Measurements from ENCODE around the gene BUD13. TPM values are rescaled to one million over a fixed set of nuclear protein-coding genes. Genes with fewer than 3 reads are reported as not detected.

Gene BUD13
- total and polyA plus RNA-seq, 10 of the 15 experiments (the other 5 are each of a cell fraction or from before 2014, with no cell fraction given) = 10.9 to 36.5 (median 24.7) TPM

DNA sequence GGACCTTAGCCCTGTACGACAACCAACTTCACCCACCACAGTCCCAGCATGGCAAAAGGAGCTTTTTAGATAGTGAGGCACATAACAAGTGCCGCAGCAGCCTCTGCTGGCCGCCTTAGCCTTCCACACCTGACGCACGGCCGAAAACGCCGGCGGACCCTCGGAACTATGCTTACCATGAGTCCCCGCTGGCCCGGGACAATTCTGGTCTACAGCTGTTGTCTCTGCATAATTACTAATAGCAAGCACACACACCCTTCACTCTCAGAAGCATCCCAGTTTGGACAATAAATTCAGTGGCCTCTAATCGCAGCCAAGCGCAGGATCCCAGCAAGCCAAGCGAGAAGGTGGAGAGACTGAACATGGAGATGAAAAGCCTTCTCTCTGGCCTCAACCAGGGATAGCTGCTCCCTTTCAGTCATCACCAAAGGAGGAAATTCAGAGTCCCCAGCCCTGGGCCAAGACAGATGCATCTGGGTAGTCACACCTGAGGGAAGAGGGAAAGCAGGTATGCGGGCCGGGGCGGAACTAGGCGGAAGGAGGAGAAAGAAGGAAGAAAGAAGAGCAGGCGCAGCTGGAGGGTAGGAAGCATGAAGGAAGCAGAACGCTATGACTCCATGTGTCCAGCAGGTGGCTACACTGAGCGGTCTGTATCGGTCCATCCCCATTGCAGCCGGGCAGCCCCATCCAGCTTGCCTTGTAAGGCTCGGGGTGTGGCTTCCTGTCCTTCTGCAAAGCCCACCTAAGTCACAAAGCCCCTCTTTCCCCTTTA lies 40.3 kb downstream of the BUD13 start (continued):
- TF ChIP-seq, protein P1, sequence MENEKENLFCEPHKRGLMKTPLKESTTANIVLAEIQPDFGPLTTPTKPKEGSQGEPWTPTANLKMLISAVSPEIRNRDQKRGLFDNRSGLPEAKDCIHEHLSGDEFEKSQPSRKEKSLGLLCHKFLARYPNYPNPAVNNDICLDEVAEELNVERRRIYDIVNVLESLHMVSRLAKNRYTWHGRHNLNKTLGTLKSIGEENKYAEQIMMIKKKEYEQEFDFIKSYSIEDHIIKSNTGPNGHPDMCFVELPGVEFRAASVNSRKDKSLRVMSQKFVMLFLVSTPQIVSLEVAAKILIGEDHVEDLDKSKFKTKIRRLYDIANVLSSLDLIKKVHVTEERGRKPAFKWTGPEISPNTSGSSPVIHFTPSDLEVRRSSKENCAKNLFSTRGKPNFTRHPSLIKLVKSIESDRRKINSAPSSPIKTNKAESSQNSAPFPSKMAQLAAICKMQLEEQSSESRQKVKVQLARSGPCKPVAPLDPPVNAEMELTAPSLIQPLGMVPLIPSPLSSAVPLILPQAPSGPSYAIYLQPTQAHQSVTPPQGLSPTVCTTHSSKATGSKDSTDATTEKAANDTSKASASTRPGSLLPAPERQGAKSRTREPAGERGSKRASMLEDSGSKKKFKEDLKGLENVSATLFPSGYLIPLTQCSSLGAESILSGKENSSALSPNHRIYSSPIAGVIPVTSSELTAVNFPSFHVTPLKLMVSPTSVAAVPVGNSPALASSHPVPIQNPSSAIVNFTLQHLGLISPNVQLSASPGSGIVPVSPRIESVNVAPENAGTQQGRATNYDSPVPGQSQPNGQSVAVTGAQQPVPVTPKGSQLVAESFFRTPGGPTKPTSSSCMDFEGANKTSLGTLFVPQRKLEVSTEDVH (IDR thresholded peaks at IDR 0.05; ENCODE audit: low read depth, partially characterized antibody) = no peak
- TF ChIP-seq MXI1 (IDR thresholded peaks at IDR 0.05; ENCODE audit: low read depth, low read length) = no peak
- TF ChIP-seq ZNF207 (IDR thresholded peaks at IDR 0.05; ENCODE audit: borderline replicate concordance) = no peak
- TF ChIP-seq, protein P2, sequence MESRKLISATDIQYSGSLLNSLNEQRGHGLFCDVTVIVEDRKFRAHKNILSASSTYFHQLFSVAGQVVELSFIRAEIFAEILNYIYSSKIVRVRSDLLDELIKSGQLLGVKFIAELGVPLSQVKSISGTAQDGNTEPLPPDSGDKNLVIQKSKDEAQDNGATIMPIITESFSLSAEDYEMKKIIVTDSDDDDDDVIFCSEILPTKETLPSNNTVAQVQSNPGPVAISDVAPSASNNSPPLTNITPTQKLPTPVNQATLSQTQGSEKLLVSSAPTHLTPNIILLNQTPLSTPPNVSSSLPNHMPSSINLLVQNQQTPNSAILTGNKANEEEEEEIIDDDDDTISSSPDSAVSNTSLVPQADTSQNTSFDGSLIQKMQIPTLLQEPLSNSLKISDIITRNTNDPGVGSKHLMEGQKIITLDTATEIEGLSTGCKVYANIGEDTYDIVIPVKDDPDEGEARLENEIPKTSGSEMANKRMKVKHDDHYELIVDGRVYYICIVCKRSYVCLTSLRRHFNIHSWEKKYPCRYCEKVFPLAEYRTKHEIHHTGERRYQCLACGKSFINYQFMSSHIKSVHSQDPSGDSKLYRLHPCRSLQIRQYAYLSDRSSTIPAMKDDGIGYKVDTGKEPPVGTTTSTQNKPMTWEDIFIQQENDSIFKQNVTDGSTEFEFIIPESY (IDR thresholded peaks at IDR 0.05) = no peak
- TF ChIP-seq ZNF622 (IDR thresholded peaks at IDR 0.05) = no peak
- no peak for TF ChIP-seq RAD51 (IDR thresholded peaks at IDR 0.05)
- TF ChIP-seq, protein P3, sequence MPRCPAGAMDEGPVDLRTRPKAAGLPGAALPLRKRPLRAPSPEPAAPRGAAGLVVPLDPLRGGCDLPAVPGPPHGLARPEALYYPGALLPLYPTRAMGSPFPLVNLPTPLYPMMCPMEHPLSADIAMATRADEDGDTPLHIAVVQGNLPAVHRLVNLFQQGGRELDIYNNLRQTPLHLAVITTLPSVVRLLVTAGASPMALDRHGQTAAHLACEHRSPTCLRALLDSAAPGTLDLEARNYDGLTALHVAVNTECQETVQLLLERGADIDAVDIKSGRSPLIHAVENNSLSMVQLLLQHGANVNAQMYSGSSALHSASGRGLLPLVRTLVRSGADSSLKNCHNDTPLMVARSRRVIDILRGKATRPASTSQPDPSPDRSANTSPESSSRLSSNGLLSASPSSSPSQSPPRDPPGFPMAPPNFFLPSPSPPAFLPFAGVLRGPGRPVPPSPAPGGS (IDR thresholded peaks at IDR 0.05; ENCODE audit: borderline replicate concordance, insufficient read depth, low read depth, low read length, poor library complexity, severe bottlenecking) = no peak
- no peak for TF ChIP-seq SMAD5 (IDR thresholded peaks at IDR 0.05; ENCODE audit: low read depth)
- TF ChIP-seq KAT2A (conservative IDR thresholded peaks at IDR 0.05; ENCODE audit: control insufficient read depth, low read depth, low read length) = no peak
- no peak for TF ChIP-seq NR2C2 (IDR thresholded peaks at IDR 0.05; ENCODE audit: borderline replicate concordance, control insufficient read depth, insufficient read length, low read depth)
- TF ChIP-seq GATAD2B (conservative IDR thresholded peaks at IDR 0.05; ENCODE audit: low read depth) = no peak
- no peak for TF ChIP-seq FOXM1 (IDR thresholded peaks at IDR 0.05; ENCODE audit: low read depth, low read length)
- no peak for TF ChIP-seq SPI1 (IDR thresholded peaks at IDR 0.05; ENCODE audit: borderline replicate concordance, insufficient read depth, low read depth, low read length)
- TF ChIP-seq CHD1 (IDR thresholded peaks at IDR 0.05; ENCODE audit: low read depth, low read length) = no peak
- TF ChIP-seq ZNF217 (IDR thresholded peaks at IDR 0.05) = no peak
- TF ChIP-seq, protein P4, sequence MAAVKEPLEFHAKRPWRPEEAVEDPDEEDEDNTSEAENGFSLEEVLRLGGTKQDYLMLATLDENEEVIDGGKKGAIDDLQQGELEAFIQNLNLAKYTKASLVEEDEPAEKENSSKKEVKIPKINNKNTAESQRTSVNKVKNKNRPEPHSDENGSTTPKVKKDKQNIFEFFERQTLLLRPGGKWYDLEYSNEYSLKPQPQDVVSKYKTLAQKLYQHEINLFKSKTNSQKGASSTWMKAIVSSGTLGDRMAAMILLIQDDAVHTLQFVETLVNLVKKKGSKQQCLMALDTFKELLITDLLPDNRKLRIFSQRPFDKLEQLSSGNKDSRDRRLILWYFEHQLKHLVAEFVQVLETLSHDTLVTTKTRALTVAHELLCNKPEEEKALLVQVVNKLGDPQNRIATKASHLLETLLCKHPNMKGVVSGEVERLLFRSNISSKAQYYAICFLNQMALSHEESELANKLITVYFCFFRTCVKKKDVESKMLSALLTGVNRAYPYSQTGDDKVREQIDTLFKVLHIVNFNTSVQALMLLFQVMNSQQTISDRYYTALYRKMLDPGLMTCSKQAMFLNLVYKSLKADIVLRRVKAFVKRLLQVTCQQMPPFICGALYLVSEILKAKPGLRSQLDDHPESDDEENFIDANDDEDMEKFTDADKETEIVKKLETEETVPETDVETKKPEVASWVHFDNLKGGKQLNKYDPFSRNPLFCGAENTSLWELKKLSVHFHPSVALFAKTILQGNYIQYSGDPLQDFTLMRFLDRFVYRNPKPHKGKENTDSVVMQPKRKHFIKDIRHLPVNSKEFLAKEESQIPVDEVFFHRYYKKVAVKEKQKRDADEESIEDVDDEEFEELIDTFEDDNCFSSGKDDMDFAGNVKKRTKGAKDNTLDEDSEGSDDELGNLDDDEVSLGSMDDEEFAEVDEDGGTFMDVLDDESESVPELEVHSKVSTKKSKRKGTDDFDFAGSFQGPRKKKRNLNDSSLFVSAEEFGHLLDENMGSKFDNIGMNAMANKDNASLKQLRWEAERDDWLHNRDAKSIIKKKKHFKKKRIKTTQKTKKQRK (IDR thresholded peaks at IDR 0.05; ENCODE audit: low read depth, low read length) = no peak
- TF ChIP-seq PAX5 (IDR thresholded peaks at IDR 0.05; ENCODE audit: borderline replicate concordance, low read depth, low read length) = peak; percentile 57; the same call in 1 of the 2 replicates
- peak; percentile 55 for TF ChIP-seq RAD21 (IDR thresholded peaks at IDR 0.05; ENCODE audit: insufficient read depth, low read depth, low read length)
- no peak for TF ChIP-seq MYC (IDR thresholded peaks at IDR 0.05; ENCODE audit: insufficient read depth, insufficient read length, insufficient replicate concordance, low read length, severe bottlenecking)
- no peak for TF ChIP-seq HDAC6 (IDR thresholded peaks at IDR 0.05; ENCODE audit: unreplicated experiment)
